ENCODE measurements around the gene C19orf73. TPM values are rescaled to one million over a fixed set of nuclear protein-coding genes. Genes with fewer than 3 reads are reported as not detected.

The C19orf73 gene
- total and polyA plus RNA-seq, 2 experiments from 2014 or later, result 0.86 to 1.0 TPM

- no peak overlapping the region for H3K9ac ChIP-seq
- WGBS, 2 experiments (ENCODE audit: low coverage in 1 of 2, low lambda C conversion rate in 2 of 2, missing lambda C conversion rate in 2 of 2), result 88 to 89% methylated on average over 24 of the region's 24 CpGs
Observed at GRCh38 chr19:49165111-49165750, 46.3 kb upstream of the C19orf73 start.

GRCh38 chr19:49161987-49162386, 43.0 kb upstream of the C19orf73 start:
- TF ChIP-seq EZH2phosphoT487 (IDR thresholded peaks at IDR 0.05; ENCODE audit: insufficient read depth, low read depth) (no peak), EZH2 (IDR thresholded peaks at IDR 0.05; ENCODE audit: insufficient read depth, poor library complexity, severe bottlenecking) (no peak)
- in situ Hi-C loops (cut with MboI), result no loop called here
- Histone ChIP-seq H3K27ac (no peak overlapping the region), H3K4me2 (ENCODE audit: unreplicated experiment) (no peak overlapping the region), H3K9me3 (ENCODE audit: low read depth) (no peaks in the 10 kb centered on the region), H3K79me2 (ENCODE audit: insufficient read depth) (peaks cover 22% of the 10 kb centered on the region), H3K9ac (no peak overlapping the region), H3K9me2 (ENCODE audit: insufficient read depth) (no peaks in the 10 kb centered on the region), H3F3A (ENCODE audit: insufficient read depth) (no peaks in the 10 kb centered on the region), H3K4me3 (no peak overlapping the region), H2AFZ (no peak overlapping the region), H3K36me3 (ENCODE audit: low read depth) (no peaks in the 10 kb centered on the region), H3K4me1 (ENCODE audit: insufficient read depth) (peaks cover 8% of the 10 kb centered on the region; the same call in 1 of the 2 replicates), H4K20me1 (ENCODE audit: insufficient read depth) (no peaks in the 10 kb centered on the region; the same call in 1 of the 2 replicates), H3K27me3 (replicated peaks; ENCODE audit: insufficient read depth) (no peaks in the 10 kb centered on the region)
- peak; percentile 29 for DNase-seq
- WGBS, 2 experiments (ENCODE audit: low coverage in 1 of 2, low lambda C conversion rate in 2 of 2, missing lambda C conversion rate in 2 of 2), result 50 to 64% methylated on average over 4 of the region's 4 CpGs

More at GRCh38 chr19:49165111-49165750, 46.3 kb upstream of the C19orf73 start:
- Histone ChIP-seq H3K9me3 (ENCODE audit: low read depth) (no peaks in the 10 kb centered on the region), H2AFZ (no peak overlapping the region), H4K20me1 (ENCODE audit: insufficient read depth) (no peaks in the 10 kb centered on the region), H3K36me3 (ENCODE audit: low read depth) (no peaks in the 10 kb centered on the region), H3K4me3 (no peak overlapping the region), H3K9me2 (ENCODE audit: insufficient read depth) (no peaks in the 10 kb centered on the region), H3K27me3 (replicated peaks; ENCODE audit: insufficient read depth) (no peaks in the 10 kb centered on the region), H3K79me2 (ENCODE audit: insufficient read depth) (no peaks in the 10 kb centered on the region), H3F3A (ENCODE audit: insufficient read depth) (no peaks in the 10 kb centered on the region), H3K4me1 (ENCODE audit: insufficient read depth) (no peaks in the 10 kb centered on the region), H3K27ac (no peak overlapping the region), H3K4me2 (ENCODE audit: unreplicated experiment) (no peak overlapping the region)
- TF ChIP-seq EZH2 (IDR thresholded peaks at IDR 0.05; ENCODE audit: insufficient read depth, poor library complexity, severe bottlenecking), result no peak
- no peak for TF ChIP-seq EZH2phosphoT487 (IDR thresholded peaks at IDR 0.05; ENCODE audit: insufficient read depth, low read depth)
- DNase-seq, result no peak
- in situ Hi-C loops (cut with MboI), result no loop called here

GRCh38 chr19:49160450-49161189, 41.7 kb upstream of the C19orf73 start:
- H3K27me3 ChIP-seq (replicated peaks; ENCODE audit: insufficient read depth), result no peaks in the 10 kb centered on the region
- DNase-seq, result no peak
- H3K27ac ChIP-seq, result no peak overlapping the region
- H3K4me1 ChIP-seq (ENCODE audit: insufficient read depth), result peaks cover 8% of the 10 kb centered on the region; the same call in 1 of the 2 replicates
- H3K36me3 ChIP-seq (ENCODE audit: low read depth), result no peaks in the 10 kb centered on the region
- no peaks in the 10 kb centered on the region for H3K9me2 ChIP-seq (ENCODE audit: insufficient read depth)
- no peaks in the 10 kb centered on the region; the same call in 1 of the 2 replicates for H4K20me1 ChIP-seq (ENCODE audit: insufficient read depth)
- in situ Hi-C loops (cut with MboI), result no loop called here
- H3K79me2 ChIP-seq (ENCODE audit: insufficient read depth), result peaks cover 22% of the 10 kb centered on the region
- H3K9ac ChIP-seq, result no peak overlapping the region
- 86 to 96% methylated on average over 13 of the region's 13 CpGs for WGBS, 2 experiments (ENCODE audit: low coverage in 1 of 2, low lambda C conversion rate in 2 of 2, missing lambda C conversion rate in 2 of 2)
- TF ChIP-seq EZH2phosphoT487 (IDR thresholded peaks at IDR 0.05; ENCODE audit: insufficient read depth, low read depth) (no peak), EZH2 (IDR thresholded peaks at IDR 0.05; ENCODE audit: insufficient read depth, poor library complexity, severe bottlenecking) (no peak)
- H3K4me2 ChIP-seq (ENCODE audit: unreplicated experiment), result no peak overlapping the region
- no peaks in the 10 kb centered on the region for H3K9me3 ChIP-seq (ENCODE audit: low read depth)
- H3K4me3 ChIP-seq, result no peak overlapping the region
- H3F3A ChIP-seq (ENCODE audit: insufficient read depth), result no peaks in the 10 kb centered on the region
- H2AFZ ChIP-seq, result no peak overlapping the region

- peak within 1 kb of the TSS; percentile 77 for H2AFZ ChIP-seq
- H4K20me1 ChIP-seq (ENCODE audit: insufficient read depth), result no peaks in the 10 kb centered on the region; the same call in 1 of the 2 replicates
- H3K4me2 ChIP-seq (ENCODE audit: unreplicated experiment), result peak within 1 kb of the TSS; percentile 88
- H3K4me1 ChIP-seq (ENCODE audit: insufficient read depth), result peaks cover 8% of the 10 kb centered on the region; the same call in 1 of the 2 replicates
- no peaks in the 10 kb centered on the region for H3K9me3 ChIP-seq (ENCODE audit: low read depth)
- no peaks in the 10 kb centered on the region for H3K27me3 ChIP-seq (replicated peaks; ENCODE audit: insufficient read depth)
- H3K9ac ChIP-seq, result peak within 1 kb of the TSS; percentile 94
- H3K4me3 ChIP-seq, result peak within 1 kb of the TSS; percentile 89
- peak within 1 kb of the TSS; percentile 52 for H3K27ac ChIP-seq
- no peaks in the 10 kb centered on the region for H3K36me3 ChIP-seq (ENCODE audit: low read depth)
- WGBS, 2 experiments (ENCODE audit: low coverage in 1 of 2, low lambda C conversion rate in 2 of 2, missing lambda C conversion rate in 2 of 2), result 1% methylated on average over 17 to 36 of the region's 41 CpGs
- DNase-seq, result peak; percentile 93
- no peaks in the 10 kb centered on the region for H3F3A ChIP-seq (ENCODE audit: insufficient read depth)
- in situ Hi-C loops (cut with MboI), result no loop called here
- H3K9me2 ChIP-seq (ENCODE audit: insufficient read depth), result no peaks in the 10 kb centered on the region
- TF ChIP-seq EZH2 (IDR thresholded peaks at IDR 0.05; ENCODE audit: insufficient read depth, poor library complexity, severe bottlenecking) (no peak), EZH2phosphoT487 (IDR thresholded peaks at IDR 0.05; ENCODE audit: insufficient read depth, low read depth) (no peak)
- peaks cover 22% of the 10 kb centered on the region for H3K79me2 ChIP-seq (ENCODE audit: insufficient read depth)
Observed at GRCh38 chr19:49157445-49158224, 38.7 kb upstream of the C19orf73 start, which contains the start of gene TRPM4. TRPM4 (plus strand) TSS chr19:49157792; CDS start chr19:49157867, 75 bp downstream.
